ENCODE results near the gene CDK11A.
A peak's percentile ranks its signal among the peaks of the same experiment; 100 is the strongest.

Gene CDK11A

DNA sequence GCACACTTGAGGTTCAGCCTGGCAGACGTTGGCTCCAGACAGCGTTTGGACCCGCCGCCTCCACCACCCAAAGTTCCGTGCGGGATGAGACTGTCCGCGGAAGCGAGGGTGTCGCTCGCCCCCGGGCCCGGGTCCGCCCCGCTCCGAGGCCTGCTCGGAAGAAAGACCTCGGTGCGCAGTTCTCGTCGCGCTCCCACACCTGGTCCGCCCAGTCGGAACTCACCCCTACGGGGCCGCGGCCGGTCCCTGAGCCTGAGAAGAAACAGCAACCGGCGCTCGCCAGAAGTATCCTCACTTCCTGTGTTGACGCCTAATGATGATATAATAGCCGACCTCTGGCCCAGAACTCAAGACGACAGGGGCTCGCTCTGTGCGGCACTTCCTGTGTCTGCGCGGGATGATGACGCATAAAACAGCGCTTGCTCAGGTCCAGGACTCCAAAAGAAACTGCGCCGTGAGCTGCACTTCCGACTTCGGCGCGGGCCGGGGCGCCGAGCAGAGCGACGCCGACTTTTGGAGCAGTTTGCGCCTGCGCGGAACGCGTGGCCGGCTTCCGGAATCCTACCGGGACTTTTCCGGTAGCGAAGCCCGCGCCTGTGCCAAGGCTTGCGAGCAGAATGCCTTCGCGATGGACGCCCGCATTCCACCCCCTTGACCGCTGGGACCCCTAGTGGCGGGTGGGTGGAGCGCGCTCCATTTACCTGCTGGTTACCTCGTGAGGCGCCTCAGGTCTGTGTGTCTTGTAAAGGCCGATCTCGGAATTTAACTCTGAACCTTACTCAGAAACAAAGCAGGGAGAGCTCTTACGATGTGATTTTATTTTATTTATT lies at the start of gene CDK11A:
TSS of gene CDK11A (minus strand) at position 323 of the 830 bp plus-strand sequence. CDS start 1,539 bp downstream, outside the sequence.
- peak; percentile 97 to 100 for DNase-seq (ENCODE audit: low read depth in 2 of 2)

DNA sequence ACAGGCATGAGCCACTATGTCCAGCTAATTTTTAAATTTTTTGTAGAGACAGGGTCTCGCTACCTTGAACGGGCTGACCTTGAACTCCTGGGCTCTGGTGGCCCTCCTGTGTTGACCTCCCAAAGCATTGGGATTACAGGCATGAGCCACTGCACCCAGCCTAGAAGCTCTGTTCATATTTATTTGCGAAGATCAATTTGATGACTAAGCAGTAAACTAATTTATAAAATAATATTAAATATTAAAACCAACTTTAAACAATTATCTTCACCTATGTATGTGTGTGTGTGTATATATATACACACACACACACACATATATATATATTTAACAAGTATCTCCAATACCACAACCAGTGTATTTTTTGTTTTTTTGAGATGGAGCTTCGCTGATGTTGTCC lies 49.7 kb upstream of the CDK11A start:
- DNase-seq (ENCODE audit: low read depth in 2 of 2): no peak

DNA sequence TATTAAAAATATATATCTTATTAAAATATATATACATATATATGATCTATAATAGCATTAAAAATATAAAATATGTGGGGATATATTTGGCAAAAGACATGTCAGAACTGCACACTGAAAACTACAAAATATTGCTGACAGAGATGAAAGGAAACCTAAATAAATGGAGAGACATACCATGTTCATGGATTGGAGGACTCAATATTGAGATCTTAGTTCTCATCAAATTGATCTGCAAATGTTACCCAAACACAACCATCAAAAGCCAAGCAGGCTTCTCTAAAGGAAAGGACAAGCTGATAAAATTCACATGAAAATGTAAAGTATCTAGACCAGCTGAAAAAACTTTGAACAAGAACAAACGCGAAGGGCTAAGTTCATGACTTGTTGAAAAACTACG lies 46.9 kb upstream of the CDK11A start:
- no peak for DNase-seq (ENCODE audit: low read depth in 2 of 2)

DNA sequence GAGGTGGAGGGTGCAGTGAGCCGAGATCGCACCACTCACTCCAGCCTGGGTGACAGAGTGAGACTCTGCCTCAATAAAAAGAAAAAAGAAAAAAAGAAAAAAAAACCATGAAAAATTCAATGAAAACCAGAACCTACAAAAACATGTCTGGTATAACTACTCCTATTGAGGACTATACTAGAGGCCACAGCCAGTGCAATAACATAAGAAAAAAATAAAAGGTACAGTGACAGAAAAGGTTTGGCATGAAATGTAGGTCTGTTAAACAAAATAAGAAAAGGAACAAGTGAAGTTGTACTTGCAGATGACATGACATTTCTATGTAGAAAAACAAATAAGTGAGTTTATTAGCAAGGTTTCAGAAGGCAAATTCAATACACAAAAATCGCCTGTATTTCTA lies 45.9 kb upstream of the CDK11A start:
- DNase-seq (ENCODE audit: low read depth in 2 of 2): no peak

DNA sequence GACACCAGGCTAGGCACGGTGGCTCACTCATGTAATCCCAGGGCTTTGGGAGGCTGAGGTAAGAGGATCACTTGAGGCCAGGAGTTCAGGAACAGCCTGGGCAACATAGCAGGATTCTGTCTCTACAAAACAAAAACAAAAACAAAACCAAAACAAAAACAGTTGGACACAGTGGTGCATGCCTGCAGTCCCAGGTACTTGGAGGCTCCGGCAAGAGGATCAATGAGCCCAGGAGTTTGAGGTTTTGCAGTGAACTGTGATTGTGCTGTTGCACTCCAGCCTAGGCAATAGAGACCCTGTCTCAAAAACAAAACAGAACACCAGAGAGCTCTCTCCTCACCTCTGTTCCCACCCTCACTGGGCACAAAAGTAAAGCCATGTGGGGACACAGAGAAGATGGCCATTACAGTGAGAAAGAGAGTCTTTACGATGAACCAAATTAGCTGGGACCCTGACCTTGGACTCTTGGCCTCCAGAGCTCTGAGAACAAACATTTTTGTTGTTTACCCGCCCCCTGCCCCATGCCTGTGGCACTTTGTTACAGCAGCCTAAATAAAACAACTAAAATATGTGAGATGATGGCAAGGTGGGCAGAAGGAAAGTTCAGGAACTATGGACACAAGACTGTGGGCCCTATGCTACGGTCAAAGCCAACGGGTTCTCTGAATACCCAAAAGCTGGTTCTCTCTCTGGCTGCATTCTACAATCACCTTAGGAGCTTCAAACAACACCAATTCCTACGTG lies 44.3 kb upstream of the CDK11A start:
- DNase-seq (ENCODE audit: low read depth in 2 of 2): no peak

DNA sequence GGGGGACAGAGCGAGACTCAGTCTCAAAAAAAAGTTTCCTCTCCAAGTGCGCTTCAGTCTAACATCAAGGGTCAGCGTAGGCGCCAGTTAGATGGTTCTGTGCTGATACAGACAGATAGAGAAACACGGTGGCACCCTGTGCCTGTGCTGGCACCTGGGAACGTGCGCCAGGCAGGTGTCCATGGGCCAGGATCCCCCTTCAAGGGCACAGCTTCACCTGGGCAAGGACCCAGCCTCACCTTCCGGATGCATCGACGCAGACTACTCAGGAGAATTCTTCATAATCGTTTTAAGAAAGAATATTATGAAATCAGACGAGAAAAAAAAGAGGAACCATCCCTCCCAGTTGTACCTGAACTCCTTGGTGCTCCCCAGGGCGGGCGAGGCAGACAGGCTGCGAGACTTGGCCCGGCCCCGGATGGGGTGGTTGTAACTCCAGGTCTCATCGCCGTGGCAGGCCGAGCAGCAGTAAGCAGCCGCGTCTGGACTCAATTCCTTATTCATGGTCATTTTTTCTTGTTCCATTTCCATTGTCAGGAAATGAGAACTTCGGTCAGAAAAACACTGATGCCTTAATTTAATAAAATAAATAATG lies 40.8 kb upstream of the CDK11A start:
- no peak for DNase-seq (ENCODE audit: low read depth in 2 of 2)

DNA sequence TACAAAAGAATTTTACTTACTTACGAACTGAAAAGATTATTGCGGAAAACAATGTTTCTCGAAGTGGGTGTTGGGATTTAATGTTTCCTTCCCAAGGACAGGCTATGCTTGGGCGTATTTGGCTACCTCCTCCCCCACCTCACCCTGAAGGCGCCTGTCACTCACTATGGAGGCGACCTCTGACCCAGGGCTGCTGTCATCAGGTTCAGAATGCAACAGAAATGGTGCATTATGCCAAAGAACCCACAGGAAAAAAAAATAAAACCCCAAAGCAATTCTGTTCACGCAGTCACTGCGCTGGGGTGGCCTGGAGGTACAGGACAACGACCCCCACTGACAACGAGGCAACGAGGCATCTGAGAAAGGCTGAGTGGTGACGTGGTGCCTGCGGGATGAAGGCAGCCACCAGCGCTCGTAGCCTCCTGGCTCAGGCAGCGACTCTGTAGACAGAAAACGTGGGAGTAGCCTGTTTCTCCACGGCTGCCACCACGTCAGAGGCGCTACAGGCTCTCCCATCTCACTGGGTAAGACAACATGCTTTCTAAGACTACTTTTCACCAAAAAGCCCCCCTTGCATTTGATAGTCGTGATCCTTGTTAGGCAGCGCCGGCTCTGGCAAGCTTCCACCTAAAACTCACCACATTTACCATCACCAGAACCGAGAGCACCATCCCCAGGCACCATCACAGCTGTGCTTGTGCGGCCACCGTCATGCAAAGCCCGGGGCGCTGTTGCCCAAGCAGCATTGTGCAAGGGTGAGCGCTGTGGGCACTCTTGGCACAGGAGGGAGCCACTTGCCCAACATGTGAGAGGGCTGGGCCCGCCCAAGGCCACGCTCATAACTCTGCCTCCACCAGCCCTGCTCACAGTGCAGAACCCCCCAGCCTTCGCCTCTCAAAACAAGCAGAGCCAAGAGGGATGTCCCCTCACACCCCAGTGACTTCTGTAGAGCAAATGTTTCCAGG lies 39.8 kb upstream of the CDK11A start:
- DNase-seq (ENCODE audit: low read depth in 2 of 2): no peak

DNA sequence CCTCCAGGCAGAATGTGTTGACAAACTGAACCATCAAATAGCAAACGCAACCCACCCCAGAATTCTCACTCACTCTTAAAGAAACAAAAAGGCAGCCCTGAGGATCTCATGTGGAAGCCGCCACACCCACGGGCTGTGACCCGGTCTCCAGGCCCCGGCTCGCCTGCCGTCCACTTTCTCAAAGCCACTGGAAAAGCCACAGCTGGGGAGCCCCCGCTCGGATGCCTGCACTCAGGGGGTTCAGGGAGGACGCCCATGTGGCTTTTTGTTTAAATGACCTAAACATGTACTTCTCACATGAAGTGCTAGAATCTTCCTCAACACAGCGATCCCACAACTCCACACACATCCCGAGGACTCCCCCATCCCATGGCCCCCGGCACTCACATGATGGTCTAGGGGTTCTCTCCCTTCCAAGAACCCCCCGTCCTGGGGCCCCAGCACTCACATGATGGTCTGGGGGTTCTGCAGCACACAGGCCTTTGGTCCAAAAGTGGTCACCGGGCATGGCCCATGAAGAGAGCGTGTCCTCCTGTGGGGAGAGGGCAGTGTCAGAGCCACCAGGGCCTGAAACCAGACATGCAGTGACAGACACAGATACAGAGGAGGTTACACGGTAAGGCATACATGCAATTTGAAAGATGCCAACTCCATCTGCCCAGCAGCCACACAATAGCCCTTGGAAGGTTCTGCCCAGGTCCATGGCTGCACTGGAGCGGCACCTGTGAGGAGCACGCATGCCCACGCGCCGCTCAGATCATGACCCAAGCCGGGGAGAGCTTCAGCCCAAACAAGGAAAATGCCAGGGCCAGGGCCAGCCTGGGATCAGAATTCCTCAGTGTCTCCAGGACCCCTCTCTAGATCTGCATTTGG lies 37.6 kb upstream of the CDK11A start:
- DNase-seq (ENCODE audit: low read depth in 2 of 2): no peak

DNA sequence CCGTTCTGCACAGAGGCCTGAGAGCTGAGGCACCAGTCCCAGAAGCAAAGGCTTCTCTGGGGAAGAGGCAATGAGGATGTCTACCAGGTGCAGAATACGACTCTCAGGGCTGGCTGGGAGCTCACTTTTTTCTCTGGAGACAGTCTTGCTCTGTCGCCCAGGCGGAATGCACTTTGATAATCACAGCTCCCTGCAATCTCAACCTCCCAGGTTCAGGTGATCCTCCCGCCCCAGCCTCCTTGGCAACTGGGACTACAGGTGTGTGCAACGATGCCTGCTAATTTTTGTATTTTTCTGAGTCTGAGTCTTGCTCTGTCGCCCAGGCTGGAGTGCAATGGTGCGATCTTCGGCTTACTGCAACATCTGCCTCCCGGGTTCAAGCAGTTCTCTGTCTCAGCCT lies 36.6 kb upstream of the CDK11A start:
- DNase-seq (ENCODE audit: low read depth in 2 of 2): no peak

DNA sequence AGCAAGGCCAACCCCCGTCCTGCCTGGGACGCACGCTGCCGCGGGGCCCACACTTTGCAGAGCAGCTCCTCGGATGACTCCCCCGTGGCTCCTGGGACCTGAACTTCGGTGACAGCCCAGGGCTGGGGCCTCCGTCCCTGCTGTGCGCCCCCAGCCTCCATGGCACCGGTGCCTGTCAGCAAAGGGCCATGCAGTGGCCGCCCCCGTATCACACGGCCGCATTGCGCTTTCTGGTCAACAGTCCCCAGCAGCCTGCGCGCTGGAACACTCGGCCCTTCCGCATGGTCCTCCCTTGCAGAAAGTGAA lies 36.1 kb upstream of the CDK11A start:
- DNase-seq (ENCODE audit: low read depth in 2 of 2): no peak

DNA sequence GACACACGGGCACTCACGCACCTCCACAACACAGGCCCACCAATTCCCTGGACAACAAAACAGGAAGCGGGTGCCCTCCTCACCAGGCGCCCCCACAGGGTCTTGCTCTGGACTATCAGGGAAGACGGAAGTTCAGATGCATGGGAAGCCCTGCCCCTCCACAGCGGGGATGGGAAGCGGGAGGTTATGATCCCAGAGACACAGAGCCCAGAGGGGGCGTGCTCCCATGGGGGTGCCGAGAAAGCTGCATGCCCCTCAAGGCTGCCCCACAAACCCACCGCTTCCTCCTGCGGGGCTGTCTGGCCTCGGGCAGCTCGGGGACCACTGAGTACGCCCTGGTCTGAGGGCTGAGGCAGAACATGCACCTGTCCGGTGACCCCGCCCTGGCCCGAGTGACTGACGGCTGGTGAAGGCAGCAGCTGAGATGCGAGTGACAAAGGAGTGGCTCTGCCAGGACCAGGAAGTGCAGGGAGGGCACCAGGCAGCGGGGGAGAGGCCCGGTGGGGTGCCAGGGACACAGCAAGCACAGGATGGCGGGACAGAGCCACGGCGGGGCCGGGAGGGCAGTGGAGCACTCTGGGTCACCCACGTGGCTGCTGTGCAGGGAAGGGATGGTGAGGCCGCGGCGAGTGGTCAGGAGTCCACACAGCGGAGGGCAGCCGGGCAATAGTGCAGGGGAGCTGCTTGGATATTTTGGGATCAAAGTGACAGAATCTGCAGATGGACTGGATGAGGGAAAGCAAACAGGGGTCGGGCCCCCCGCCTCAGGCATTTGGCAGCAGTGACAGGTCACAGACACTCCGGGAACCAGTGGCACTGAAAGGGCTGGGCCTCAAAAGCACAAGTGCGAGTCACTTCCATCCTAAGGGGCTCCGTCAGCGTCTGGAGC lies 35.5 kb upstream of the CDK11A start:
- no peak for DNase-seq (ENCODE audit: low read depth in 2 of 2)

DNA sequence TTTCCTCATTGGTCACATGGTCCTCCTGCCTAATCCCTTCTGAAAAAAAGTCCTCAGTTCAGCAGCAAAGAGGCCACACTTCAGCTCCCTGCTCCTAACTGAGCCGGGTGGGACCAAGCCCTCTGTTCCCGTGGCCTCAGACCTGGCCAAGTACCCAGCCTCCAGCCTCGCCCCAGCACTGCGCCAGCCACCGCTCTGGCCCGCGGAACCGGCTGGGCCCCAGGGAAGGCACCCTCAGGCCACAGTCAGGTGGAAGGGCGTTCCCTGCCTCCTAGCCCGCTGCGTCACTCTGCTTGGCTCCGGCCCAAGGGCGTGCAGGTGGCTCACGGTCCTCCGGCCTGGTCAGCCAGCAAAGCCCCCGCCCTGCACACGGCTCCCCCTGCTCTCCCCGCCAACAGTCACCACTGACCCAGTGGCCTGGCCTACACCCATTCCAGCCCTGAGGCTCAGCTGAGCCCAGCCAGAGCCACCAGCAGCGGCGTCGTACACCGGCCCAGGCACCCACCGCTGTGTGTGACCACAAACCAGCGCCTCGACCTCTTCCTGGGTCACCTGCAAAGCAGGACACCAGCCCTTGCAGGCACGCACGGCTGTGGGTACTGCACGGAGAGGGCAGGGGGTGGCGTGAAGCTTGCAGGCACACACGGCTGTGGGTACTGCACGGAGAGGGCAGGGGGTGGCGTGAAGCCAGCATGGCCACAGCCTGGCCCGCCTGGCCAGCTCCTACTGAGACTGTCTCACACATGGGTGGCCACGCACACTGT lies 34.7 kb upstream of the CDK11A start:
- DNase-seq (ENCODE audit: low read depth in 2 of 2): no peak

DNA sequence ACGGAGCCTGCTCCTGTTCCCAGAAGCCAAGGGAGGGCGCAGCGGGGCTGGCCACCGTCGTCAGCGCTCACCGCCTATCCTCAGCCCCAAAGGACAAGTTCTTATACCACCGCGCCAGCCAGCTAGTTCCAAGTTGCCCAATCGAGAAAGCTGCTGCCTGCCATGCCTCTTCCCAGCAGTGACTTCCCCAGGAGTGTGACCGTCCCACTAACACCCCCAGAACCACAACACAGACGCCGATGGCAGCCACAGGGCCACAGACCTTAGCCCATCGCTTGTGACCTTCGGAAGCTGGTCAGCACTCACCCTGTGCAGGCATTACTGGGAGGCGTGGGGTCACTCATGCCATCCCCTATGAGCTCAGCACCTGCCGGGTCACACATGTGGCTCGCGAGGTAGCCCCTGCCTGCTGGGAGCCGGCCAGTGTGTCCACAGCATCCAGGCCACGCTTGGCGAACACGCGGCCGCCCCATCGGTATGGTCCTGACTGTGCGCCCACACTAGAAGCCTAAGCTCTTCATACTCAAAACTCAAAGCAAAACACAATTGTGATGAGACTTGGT lies 34.0 kb upstream of the CDK11A start:
- DNase-seq (ENCODE audit: low read depth in 2 of 2): no peak

DNA sequence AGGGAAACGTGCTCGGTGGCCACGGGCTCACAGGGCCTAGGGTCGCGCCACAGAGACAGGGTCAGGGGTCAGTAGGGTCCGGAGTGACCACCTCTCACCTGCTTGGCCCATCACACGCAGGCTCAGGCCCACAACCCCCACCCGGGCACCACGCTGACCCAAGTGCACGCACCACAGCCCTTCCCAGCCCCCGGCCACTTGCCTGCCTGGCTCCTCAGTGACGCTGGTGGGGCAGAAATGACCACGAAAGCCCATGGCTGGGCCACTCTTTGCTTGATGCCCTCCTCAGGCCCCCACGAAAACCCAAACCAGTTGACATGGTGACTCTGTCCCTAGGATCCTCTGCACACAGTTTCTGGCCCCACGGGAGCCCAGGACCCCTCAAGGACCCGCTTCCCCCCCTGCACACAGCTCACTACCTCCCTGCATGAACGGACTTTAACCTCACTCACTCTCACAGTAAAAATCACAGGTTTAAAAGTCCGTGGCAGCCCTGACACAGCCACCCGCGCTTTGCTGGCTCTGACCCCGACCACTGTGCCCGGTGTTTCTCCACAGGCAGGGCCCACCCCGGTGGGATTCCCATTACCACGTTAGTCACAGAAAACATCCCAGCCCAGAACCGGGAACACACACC lies 33.4 kb upstream of the CDK11A start:
- no peak for DNase-seq (ENCODE audit: low read depth in 2 of 2)

DNA sequence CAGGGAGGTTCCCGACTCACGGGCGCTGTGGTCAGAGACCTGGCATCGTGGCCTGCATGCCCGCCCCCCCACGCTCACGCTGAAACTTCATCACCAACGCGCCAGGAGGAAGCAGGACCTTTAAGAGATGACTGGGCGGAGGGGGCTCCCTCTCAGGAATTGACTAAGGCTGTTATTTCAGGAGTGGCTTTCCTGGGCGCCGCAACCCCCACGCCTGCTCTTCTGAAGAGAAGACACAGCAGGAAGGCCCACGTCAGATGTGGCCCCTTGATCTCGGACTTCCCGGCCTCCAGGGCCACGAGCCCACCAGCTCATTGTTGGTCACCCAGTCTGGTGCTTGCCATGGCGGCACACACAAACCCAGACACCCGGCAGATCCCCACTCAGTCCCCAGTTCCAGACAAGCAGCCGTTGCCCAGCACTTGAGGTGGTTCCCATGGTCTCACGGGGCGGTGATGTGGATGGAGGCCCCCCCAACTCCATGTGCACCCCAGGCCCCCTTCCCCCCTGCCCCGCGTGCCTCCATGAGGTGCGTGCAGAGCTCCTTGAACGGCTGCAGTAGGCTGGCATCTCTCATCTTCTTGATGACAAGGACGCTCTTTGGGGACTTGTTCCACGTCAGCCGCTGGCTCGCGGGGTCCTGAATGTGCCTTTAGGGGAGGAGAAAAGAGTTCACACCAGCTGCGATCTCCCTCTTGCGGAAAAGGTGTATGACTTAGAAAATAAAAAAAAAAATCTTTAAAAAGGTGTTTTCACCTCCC lies 32.7 kb upstream of the CDK11A start:
- DNase-seq (ENCODE audit: low read depth in 2 of 2): no peak

DNA sequence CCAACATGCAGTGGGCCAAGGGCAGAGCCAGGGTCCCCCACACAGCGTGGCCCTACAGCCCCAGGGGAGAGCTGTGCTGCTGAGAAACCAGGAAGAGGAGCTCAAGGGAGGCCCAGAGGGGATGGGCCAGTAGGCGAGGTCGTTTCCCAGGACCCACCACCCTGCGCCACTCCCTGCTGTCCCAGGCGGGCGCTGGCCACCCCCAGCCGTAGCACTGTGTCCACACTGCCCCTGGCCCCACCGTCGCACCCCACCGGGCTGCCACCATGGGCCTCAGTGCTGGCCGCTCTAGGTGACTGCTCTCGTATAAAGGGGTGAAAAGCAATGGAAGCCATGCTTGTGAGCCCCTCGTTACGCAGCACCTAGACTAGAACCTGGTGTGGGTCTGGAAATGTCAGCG lies 31.7 kb upstream of the CDK11A start:
- DNase-seq (ENCODE audit: low read depth in 2 of 2): no peak

DNA sequence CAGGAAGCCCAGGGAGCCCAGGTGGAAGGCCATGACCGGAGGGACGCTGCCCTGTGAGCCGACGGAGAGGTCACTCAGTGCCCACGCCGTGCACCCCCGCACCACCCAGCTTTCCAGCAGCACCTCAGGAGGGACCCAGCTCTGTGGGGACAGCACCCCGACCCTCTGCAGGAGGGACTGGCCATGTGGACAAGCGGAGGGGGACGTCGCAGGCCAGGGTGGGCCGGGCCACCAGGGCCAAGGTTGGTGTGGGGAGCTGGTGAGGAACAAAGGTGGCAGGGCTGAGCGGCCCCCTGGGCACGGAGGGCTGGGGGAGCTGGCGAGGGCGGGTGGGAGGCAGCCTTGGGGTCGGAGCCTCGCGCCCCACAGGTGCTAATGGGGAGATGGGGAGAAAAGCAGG lies 31.3 kb upstream of the CDK11A start:
- DNase-seq (ENCODE audit: low read depth in 2 of 2): no peak

Data from activated CD8-positive, alpha-beta memory T cell treated with anti-CD3 and anti-CD28 coated beads for 4 hours (primary cell).